Neural progenitor cell (in vitro differentiated cells): ENCODE data around the gene TTLL10. TPM values are rescaled to one million over a fixed set of nuclear protein-coding genes. Genes with fewer than 3 reads are reported as not detected.

Source experiments
- DNase-seq: peaks from one replicate; pipeline ENCODE4 v3.0.0-alpha.2; 2016; ENCODE audit warnings: low spot score
- H2AFZ ChIP-seq: fragments of 200-600 bp; sonication (generic); replicated peaks from 2 replicates; pipeline ENCODE4 v1.6.1; 2016; ENCODE audit warnings: antibody characterized with exemption
- H3F3A ChIP-seq: fragments of 200-600 bp; sonication (generic); 2 replicates; pipeline ENCODE4 v1.6.1; 2016; ENCODE audit warnings: antibody characterized with exemption, low read depth
- H3K27ac ChIP-seq: fragments of 200-600 bp; sonication (generic); 2 replicates; pipeline ENCODE4 v1.5.1; 2016; ENCODE audit warnings: mild to moderate bottlenecking
- H3K27me3 ChIP-seq: fragments of 200-600 bp; sonication (generic); 2 replicates; pipeline ENCODE4 v1.6.1; 2016; ENCODE audit warnings: mild to moderate bottlenecking, moderate library complexity
- H3K36me3 ChIP-seq: fragments of 200-600 bp; sonication (generic); 2 replicates; pipeline ENCODE4 v1.5.1; 2016
- H3K4me1 ChIP-seq: fragments of 200-600 bp; sonication (generic); 2 replicates; pipeline ENCODE4 v1.6.1; 2016; ENCODE audit warnings: mixed run types
- H3K4me2 ChIP-seq: fragments of 200-600 bp; sonication (generic); 2 replicates; pipeline ENCODE4 v1.6.1; 2016
- H3K4me3 ChIP-seq: fragments of 200-600 bp; sonication (generic); 2 replicates; pipeline ENCODE4 v1.5.1; 2016
- H3K79me2 ChIP-seq: fragments of 200-600 bp; sonication (generic); 2 replicates; pipeline ENCODE4 v1.6.1; 2016; ENCODE audit warnings: low read depth
- H3K9ac ChIP-seq: fragments of 200-600 bp; sonication (generic); 2 replicates; pipeline ENCODE4 v1.6.1; 2016
- H3K9me3 ChIP-seq: fragments of 200-600 bp; sonication (generic); 2 replicates; pipeline ENCODE4 v1.5.1; 2016; ENCODE audit warnings: low read depth
- H4K20me1 ChIP-seq: fragments of 200-600 bp; sonication (generic); 2 replicates; pipeline ENCODE4 v1.6.1; 2016; ENCODE audit warnings: low read depth
- H3K27ac Mint-ChIP-seq: 3 replicates; pipeline ENCODE4 v1.8.0; 2021; ENCODE audit warnings: mixed read lengths
- H3K27me3 Mint-ChIP-seq: 2 replicates; pipeline ENCODE4 v1.8.0; 2022; ENCODE audit warnings: low read depth, mild to moderate bottlenecking, inconsistent platforms, moderate library complexity, mixed read lengths; ENCODE audit not compliant: insufficient read depth
- H3K36me3 Mint-ChIP-seq: 3 replicates; pipeline ENCODE4 v1.8.0; 2021; ENCODE audit warnings: mixed read lengths
- H3K4me1 Mint-ChIP-seq: 3 replicates; pipeline ENCODE4 v1.8.0; 2021; ENCODE audit warnings: mixed read lengths
- H3K4me3 Mint-ChIP-seq: 3 replicates; pipeline ENCODE4 v1.8.0; 2021; ENCODE audit warnings: mild to moderate bottlenecking, moderate library complexity, mixed read lengths
- H3K9me3 Mint-ChIP-seq: 3 replicates; pipeline ENCODE4 v1.8.0; 2020; ENCODE audit warnings: mixed read lengths
- CTCF ChIP-seq: fragments of 200-600 bp; sonication (generic); IDR thresholded peaks from 2 replicates; pipeline ENCODE4 v1.5.1; 2017; ENCODE audit warnings: antibody characterized with exemption, mild to moderate bottlenecking
- EZH2 ChIP-seq: fragments of 200-600 bp; sonication (generic); IDR thresholded peaks from 2 replicates; pipeline ENCODE4 v1.6.1; 2017; ENCODE audit warnings: antibody characterized with exemption, mild to moderate bottlenecking, moderate library complexity
- EZH2phosphoT487 ChIP-seq: fragments of 200-600 bp; sonication (generic); IDR thresholded peaks from 2 replicates; pipeline ENCODE4 v1.6.1; 2017; ENCODE audit warnings: antibody characterized with exemption
- total RNA-seq: library from RNA; depleted of rRNA; stranded (reverse); fragments of >200 nt; gene quantifications from 2 replicates; pipeline ENCODE4 v1.2.3, GENCODE V29; 2015; ENCODE audit warnings: low replicate concordance

Gene TTLL10
- total RNA-seq, 1 donor from 2014 or later, result not detected

DNA sequence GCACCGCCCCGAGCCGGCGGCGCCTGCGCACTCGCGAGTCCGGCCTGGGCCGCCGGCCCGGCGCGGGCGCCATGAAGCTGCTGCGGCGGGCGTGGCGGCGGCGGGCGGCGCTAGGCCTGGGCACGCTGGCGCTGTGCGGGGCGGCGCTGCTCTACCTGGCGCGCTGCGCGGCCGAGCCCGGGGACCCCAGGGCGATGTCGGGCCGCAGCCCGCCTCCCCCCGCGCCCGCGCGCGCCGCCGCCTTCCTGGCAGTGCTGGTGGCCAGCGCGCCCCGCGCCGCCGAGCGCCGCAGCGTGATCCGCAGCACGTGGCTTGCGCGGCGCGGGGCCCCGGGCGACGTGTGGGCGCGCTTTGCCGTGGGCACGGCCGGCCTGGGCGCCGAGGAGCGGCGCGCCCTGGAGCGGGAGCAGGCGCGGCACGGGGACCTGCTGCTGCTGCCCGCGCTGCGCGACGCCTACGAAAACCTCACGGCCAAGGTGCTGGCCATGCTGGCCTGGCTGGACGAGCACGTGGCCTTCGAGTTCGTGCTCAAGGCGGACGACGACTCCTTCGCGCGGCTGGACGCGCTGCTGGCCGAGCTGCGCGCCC, 58.6 kb downstream of the TTLL10 start, which contains the start of gene B3GALT6:
Gene B3GALT6, plus strand, starts transcription at position 30 of the 588 bp plus-strand sequence. Its CDS starts 42 bp downstream, at position 72.
- H3K27me3 Mint-ChIP-seq, result peaks cover 5% of the 10 kb centered on the region
- no peaks in the 10 kb centered on the region for H3K27me3 ChIP-seq
- H3K27ac Mint-ChIP-seq, result peak within 1 kb of the TSS; percentile 78
- peaks cover 49% of the 10 kb centered on the region for H3K79me2 ChIP-seq
- TF ChIP-seq CTCF, result no peak
- TF ChIP-seq EZH2phosphoT487, result no peak
- TF ChIP-seq EZH2, result no peak
- peak within 1 kb of the TSS; percentile 96 for H3K4me2 ChIP-seq
- peak within 1 kb of the TSS; percentile 94 for H3K4me3 Mint-ChIP-seq
- peaks cover 6% of the 10 kb centered on the region for H3K4me1 ChIP-seq
- peaks cover 12% of the 10 kb centered on the region for H3F3A ChIP-seq
- peak within 1 kb of the TSS; percentile 86 for H3K4me3 ChIP-seq
- peaks cover 3% of the 10 kb centered on the region for H3K9me3 Mint-ChIP-seq
- no peak for DNase-seq
- H3K9ac ChIP-seq, result peak within 1 kb of the TSS; percentile 89
- H3K4me1 Mint-ChIP-seq, result peaks cover 27% of the 10 kb centered on the region
- no peak within 1 kb of the TSS for H3K27ac ChIP-seq
- H3K9me3 ChIP-seq, result no peaks in the 10 kb centered on the region
- H3K36me3 ChIP-seq, result no peaks in the 10 kb centered on the region
- H3K36me3 Mint-ChIP-seq, result peaks cover 16% of the 10 kb centered on the region
- H4K20me1 ChIP-seq, result peaks cover 33% of the 10 kb centered on the region
- peak within 1 kb of the TSS; percentile 83 for H2AFZ ChIP-seq

DNA sequence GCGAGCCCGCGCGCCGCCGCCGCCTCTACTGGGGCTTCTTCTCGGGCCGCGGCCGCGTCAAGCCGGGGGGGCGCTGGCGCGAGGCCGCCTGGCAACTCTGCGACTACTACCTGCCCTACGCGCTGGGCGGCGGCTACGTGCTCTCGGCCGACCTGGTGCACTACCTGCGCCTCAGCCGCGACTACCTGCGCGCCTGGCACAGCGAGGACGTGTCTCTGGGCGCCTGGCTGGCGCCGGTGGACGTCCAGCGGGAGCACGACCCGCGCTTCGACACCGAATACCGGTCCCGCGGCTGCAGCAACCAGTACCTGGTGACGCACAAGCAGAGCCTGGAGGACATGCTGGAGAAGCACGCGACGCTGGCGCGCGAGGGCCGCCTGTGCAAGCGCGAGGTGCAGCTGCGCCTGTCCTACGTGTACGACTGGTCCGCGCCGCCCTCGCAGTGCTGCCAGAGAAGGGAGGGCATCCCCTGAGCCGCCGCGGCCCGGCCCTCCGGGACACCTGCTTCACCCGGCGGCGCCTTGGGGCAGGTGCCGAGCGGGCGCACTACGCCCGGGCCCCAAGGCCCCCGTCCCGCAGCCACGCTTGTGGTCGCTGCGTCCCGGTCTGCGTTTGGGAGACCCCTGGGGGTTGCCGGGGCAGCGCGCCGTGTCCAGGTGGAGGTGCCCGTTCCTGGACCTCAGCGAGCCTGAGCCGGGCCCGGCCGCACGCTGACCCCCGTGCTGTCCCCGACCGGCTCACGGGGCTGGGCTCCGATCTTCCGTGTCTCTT, 59.3 kb downstream of the TTLL10 start:
- Histone ChIP-seq H3K9ac (no peak overlapping the region), H3K4me2 (peak overlapping the region; percentile 22), H3K4me3 (peak overlapping the region; percentile 17), H3K36me3 (no peaks in the 10 kb centered on the region), H3K27me3 (no peaks in the 10 kb centered on the region), H2AFZ (no peak overlapping the region), H4K20me1 (peaks cover 33% of the 10 kb centered on the region), H3F3A (peaks cover 12% of the 10 kb centered on the region), H3K79me2 (peaks cover 49% of the 10 kb centered on the region), H3K9me3 (no peaks in the 10 kb centered on the region), H3K4me1 (peaks cover 6% of the 10 kb centered on the region), H3K27ac (no peak overlapping the region)
- DNase-seq, result no peak
- Mint-ChIP-seq H3K9me3 (peaks cover 3% of the 10 kb centered on the region), H3K27ac (peak overlapping the region; percentile 7), H3K4me1 (peaks cover 27% of the 10 kb centered on the region), H3K27me3 (peaks cover 5% of the 10 kb centered on the region), H3K36me3 (peaks cover 16% of the 10 kb centered on the region), H3K4me3 (peak overlapping the region; percentile 84)
- TF ChIP-seq EZH2phosphoT487 (no peak), CTCF (no peak), EZH2 (no peak)

DNA sequence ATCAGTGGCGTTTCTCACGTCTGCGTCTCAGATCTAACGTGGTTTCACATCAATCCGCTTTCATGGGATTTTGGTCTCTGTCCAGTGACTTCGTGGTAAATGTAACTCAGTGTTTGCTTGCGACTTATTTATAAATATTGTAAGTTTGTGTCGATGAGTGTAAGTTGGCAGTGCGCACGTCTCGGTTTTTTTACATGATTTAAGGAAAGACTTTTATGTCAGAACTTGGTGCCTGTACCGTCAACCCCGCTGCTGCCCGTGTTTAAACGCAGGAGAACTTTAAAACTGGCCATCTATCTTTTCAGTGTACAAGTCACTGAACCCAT, 59.9 kb downstream of the TTLL10 start:
- H3K27ac Mint-ChIP-seq, result peak overlapping the region; percentile 7
- Histone ChIP-seq H3K27me3 (no peaks in the 10 kb centered on the region), H3K27ac (no peak overlapping the region), H3K36me3 (no peaks in the 10 kb centered on the region), H3F3A (peaks cover 12% of the 10 kb centered on the region), H3K4me3 (peak overlapping the region; percentile 17), H3K79me2 (peaks cover 49% of the 10 kb centered on the region), H3K4me1 (peaks cover 6% of the 10 kb centered on the region), H4K20me1 (peaks cover 33% of the 10 kb centered on the region), H3K9me3 (no peaks in the 10 kb centered on the region), H2AFZ (no peak overlapping the region), H3K9ac (no peak overlapping the region), H3K4me2 (peak overlapping the region; percentile 22)
- peak overlapping the region; percentile 84 for H3K4me3 Mint-ChIP-seq
- no peak for TF ChIP-seq CTCF
- no peak for TF ChIP-seq EZH2
- no peak for TF ChIP-seq EZH2phosphoT487
- H3K9me3 Mint-ChIP-seq, result peaks cover 3% of the 10 kb centered on the region
- H3K36me3 Mint-ChIP-seq, result peaks cover 16% of the 10 kb centered on the region
- DNase-seq, result no peak
- peaks cover 27% of the 10 kb centered on the region for H3K4me1 Mint-ChIP-seq
- H3K27me3 Mint-ChIP-seq, result peaks cover 5% of the 10 kb centered on the region
